ENCODE results near the gene MLPH. TPM values are rescaled to one million over a fixed set of nuclear protein-coding genes. Genes with fewer than 3 reads are reported as not detected.

Gene MLPH
- total and polyA plus RNA-seq, 2 of the 13 experiments (the other 11 are each of a cell fraction or from before 2014, with no cell fraction given), result 0.12 TPM; not detected in 1

DNA sequence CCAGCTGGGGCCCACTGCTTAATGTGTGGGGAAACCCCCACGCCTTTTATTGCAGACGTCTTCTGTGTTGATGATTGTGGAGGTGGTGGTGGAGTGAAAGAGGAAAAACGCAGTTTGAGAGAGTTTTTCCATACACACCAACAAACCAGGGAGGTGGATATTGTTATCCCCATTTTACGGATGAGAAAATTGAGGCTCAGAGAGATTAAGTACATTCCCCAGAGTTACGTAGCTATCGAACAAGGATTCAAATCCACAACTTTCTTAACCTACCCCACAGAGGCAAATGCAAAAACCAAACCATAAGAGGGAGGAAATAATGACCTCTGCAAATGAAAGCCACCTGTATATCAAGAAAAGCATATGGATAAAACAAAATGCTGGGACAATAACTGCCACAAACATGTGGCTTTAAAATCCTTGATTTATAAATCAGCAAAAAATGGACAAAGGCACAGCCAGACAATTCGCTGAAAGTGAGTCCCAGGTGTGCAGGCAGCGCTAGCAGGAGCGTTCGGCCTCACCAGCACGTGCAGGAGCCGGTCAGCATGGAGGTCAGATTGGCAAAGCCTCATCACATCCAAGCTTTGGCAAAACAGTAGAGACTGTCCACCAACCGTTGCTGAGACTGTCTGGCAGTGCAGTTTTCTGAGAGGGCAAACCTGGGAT, 116.1 kb downstream of the MLPH start (continued):
- 0 out of 2 replicates have a peak, but pooled peaks have one; percentile 10 for TF ChIP-seq ZHX2 (IDR thresholded peaks at IDR 0.05; ENCODE audit: low read depth)
- TF ChIP-seq ZHX2 (CRISPR knock-in tag; IDR thresholded peaks at IDR 0.05; ENCODE audit: borderline replicate concordance), result no peak

GRCh38 chr2:237603718-237604362, 116.8 kb downstream of the MLPH start:
- DNase-seq (ENCODE audit: low spot score), result peak; percentile 40
- Histone ChIP-seq H3K4me1 (ENCODE audit: insufficient read depth, low read length) (peaks cover 69% of the 10 kb centered on the region), H3K9me3 (ENCODE audit: low read length) (no peaks in the 10 kb centered on the region), H3K9ac (ENCODE audit: insufficient read depth, low read depth, low read length) (peak overlapping the region; percentile 38; the same call in 1 of the 2 replicates), H3K4me2 (ENCODE audit: low read depth, low read length) (peak overlapping the region; percentile 57), H2AFZ (ENCODE audit: low read length) (peak overlapping the region; percentile 8), H4K20me1 (ENCODE audit: insufficient read depth, low read length) (no peaks in the 10 kb centered on the region), H3K4me3 (replicated peaks in 1 of 3; ENCODE audit: insufficient read depth in 1 of 3, low read depth in 2 of 3, low read length in 3 of 3) (peak overlapping the region in 1 of 3 experiments; percentile 14; a peak in 1 of 6 replicates), H3K27ac (ENCODE audit: extremely low read length, insufficient read depth, low read length) (no peak overlapping the region), H3K79me2 (ENCODE audit: insufficient read depth, low read length) (peaks cover 2% of the 10 kb centered on the region), H3K36me3 (replicated peaks in 1 of 2; ENCODE audit: control insufficient read depth in 1 of 2, insufficient read depth in 2 of 2, low read length in 2 of 2) (no peaks in the 10 kb centered on the region), H3K27me3 (ENCODE audit: control insufficient read depth in 1 of 2, insufficient read depth in 2 of 2, low read length in 2 of 2) (peaks cover 5 to 6% of the 10 kb centered on the region in 2 experiments; a peak in 4 of 5 replicates)
- BruUV-seq (replicated peaks), result no TSS peak
- 12% methylated on average over 15 of the region's 15 CpGs for WGBS (ENCODE audit: low lambda C conversion rate)
- ATAC-seq, result no peak
- in situ Hi-C loops (cut with HindIII; ENCODE audit: extremely low pct_ligation_motif_present, low pct_unique_long_range_greater_than_20kb) (loop anchor here (5.0 kb wide), 1 partner anchor 138 kb away; no protein-coding TSS in a partner anchor), intact Hi-C loops (cut with micrococcal nuclease; ENCODE audit: unreplicated experiment) (loop anchor here (1.0 to 2.0 kb wide), 2 partner anchors 69 to 170 kb away; no protein-coding TSS in a partner anchor)
- ChIA-PET CTCF (ENCODE audit: low intra/inter-chr PET ratio, low total read pairs) (interaction anchor here (2.8 kb wide), 1 partner anchor 141 kb away, joined by 22 read pairs; no protein-coding TSS in a partner anchor), POLR2A (no interaction called here)
- no peak for FAIRE-seq
- TF ChIP-seq CHD2 (IDR thresholded peaks at IDR 0.05; ENCODE audit: low read depth, low read length), result no peak
- TF ChIP-seq, protein P1, sequence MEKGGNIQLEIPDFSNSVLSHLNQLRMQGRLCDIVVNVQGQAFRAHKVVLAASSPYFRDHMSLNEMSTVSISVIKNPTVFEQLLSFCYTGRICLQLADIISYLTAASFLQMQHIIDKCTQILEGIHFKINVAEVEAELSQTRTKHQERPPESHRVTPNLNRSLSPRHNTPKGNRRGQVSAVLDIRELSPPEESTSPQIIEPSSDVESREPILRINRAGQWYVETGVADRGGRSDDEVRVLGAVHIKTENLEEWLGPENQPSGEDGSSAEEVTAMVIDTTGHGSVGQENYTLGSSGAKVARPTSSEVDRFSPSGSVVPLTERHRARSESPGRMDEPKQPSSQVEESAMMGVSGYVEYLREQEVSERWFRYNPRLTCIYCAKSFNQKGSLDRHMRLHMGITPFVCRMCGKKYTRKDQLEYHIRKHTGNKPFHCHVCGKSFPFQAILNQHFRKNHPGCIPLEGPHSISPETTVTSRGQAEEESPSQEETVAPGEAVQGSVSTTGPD (CRISPR knock-in tag; IDR thresholded peaks at IDR 0.05), result no peak
- no peak for TF ChIP-seq ZNF780A (CRISPR knock-in tag; IDR thresholded peaks at IDR 0.05)
- TF ChIP-seq, protein P2, sequence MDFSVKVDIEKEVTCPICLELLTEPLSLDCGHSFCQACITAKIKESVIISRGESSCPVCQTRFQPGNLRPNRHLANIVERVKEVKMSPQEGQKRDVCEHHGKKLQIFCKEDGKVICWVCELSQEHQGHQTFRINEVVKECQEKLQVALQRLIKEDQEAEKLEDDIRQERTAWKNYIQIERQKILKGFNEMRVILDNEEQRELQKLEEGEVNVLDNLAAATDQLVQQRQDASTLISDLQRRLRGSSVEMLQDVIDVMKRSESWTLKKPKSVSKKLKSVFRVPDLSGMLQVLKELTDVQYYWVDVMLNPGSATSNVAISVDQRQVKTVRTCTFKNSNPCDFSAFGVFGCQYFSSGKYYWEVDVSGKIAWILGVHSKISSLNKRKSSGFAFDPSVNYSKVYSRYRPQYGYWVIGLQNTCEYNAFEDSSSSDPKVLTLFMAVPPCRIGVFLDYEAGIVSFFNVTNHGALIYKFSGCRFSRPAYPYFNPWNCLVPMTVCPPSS (IDR thresholded peaks at IDR 0.05), result no peak
- TF ChIP-seq ZFYVE20 (CRISPR knock-in tag; IDR thresholded peaks at IDR 0.05; ENCODE audit: borderline replicate concordance, low read depth), result no peak
- TF ChIP-seq ZNF770 (CRISPR knock-in tag; IDR thresholded peaks at IDR 0.05), result no peak
- TF ChIP-seq ARNT2 (CRISPR knock-in tag; IDR thresholded peaks at IDR 0.05; ENCODE audit: low read depth), result no peak
